Measurements from ENCODE around the gene LRFN5.

DNA sequence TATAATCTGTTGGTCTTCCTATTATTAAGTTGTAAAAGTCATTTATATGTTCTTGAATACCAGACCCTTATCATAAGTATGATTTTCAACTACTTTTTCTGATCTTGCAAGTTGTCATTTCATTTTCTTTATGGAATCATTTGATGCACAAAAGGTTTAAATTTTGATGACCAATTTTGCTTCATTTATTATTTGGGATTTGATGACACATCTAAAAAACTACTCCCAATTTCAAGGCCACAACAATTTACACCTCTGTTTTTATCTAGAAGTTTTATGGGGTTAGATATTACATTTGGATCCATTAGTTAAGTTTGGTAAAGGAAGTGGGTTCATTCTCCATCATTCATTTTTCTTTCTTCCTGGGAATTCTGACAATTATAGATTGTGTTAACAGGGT lies 259.2 kb downstream of the LRFN5 start:
- TF ChIP-seq, protein P1, sequence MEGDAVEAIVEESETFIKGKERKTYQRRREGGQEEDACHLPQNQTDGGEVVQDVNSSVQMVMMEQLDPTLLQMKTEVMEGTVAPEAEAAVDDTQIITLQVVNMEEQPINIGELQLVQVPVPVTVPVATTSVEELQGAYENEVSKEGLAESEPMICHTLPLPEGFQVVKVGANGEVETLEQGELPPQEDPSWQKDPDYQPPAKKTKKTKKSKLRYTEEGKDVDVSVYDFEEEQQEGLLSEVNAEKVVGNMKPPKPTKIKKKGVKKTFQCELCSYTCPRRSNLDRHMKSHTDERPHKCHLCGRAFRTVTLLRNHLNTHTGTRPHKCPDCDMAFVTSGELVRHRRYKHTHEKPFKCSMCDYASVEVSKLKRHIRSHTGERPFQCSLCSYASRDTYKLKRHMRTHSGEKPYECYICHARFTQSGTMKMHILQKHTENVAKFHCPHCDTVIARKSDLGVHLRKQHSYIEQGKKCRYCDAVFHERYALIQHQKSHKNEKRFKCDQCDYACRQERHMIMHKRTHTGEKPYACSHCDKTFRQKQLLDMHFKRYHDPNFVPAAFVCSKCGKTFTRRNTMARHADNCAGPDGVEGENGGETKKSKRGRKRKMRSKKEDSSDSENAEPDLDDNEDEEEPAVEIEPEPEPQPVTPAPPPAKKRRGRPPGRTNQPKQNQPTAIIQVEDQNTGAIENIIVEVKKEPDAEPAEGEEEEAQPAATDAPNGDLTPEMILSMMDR (conservative IDR thresholded peaks at IDR 0.05; ENCODE audit: low read depth in 2 of 2): no peak
- TF ChIP-seq EZH2phosphoT487 (IDR thresholded peaks at IDR 0.05; ENCODE audit: unreplicated experiment) (no peak), CREB1 (CRISPR knock-in tag; IDR thresholded peaks at IDR 0.05; ENCODE audit: low read depth) (no peak), EZH2 (IDR thresholded peaks at IDR 0.05; ENCODE audit: low read depth, unreplicated experiment) (no peak)

Measured in GM23338 (cell line).